Amygdala (tissue), 56 donors: ENCODE data around the gene ASMTL.
"Not testable (repeated sequence)": the region's sequence is repeated elsewhere in the genome, so short reads cannot be mapped to it uniquely, and the experiment has no call there.

Source experiments
- DNase-seq, 56 donors: peaks; one replicate each; lab custom pipeline; 2025; lab: John Stamatoyannopoulos, UW

ASMTL gene

DNA sequence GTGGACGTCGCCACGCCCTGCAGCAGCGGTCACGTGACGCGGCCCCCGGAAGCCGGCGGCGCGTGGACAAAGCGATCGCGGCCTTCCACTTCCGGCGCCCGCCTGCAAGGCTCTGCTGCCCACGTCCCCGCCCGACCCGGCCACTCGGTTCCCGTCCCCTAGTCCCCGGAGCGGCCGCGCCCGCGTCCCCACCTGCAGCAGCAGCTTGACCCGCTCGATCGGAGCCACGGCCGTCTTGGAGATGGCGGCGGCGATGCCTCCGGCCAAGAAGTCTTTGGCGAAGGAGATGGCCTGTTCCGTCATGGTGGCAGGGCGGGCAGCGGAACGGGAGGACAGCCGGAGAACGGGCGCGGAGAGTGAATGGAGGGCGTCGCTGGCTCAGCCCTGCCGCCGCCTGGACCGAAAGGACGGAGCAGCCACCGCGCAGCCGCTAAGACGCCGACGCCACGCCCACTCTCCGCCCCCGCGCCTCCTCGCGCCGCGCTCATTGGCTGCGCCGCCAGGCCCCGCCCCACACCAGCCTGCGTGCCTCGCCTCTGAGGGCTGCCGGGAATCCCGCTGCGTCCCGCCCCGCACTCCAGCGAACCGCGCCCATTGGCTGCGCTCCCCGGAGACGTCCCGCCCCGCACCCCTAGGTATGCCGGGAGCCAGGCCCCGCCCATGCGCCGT, 60.9 kb downstream of the ASMTL start, which contains the start of gene SLC25A6:
TSS of gene SLC25A6 (minus strand) at position 407 of the 669 bp plus-strand sequence. CDS start at position 303, 104 bp downstream.
- DNase-seq = no peak

DNA sequence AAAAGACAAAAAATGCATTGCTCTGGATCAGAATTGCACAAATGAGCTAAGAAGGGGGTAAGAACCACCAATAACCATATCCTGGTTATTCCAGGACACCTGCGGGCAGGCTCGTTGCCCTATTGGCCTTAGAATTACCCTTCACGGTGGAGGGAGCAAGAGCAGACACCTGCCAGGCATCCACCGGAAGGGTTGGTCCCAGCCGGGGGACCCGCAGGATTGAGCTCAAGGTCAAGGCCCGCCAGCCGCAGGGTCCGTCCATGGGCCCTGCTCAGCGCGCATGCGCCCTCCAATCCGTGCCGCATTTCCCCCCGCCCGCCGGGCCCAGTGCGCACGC, 61.4 kb downstream of the ASMTL start:
- DNase-seq = no peak

DNA sequence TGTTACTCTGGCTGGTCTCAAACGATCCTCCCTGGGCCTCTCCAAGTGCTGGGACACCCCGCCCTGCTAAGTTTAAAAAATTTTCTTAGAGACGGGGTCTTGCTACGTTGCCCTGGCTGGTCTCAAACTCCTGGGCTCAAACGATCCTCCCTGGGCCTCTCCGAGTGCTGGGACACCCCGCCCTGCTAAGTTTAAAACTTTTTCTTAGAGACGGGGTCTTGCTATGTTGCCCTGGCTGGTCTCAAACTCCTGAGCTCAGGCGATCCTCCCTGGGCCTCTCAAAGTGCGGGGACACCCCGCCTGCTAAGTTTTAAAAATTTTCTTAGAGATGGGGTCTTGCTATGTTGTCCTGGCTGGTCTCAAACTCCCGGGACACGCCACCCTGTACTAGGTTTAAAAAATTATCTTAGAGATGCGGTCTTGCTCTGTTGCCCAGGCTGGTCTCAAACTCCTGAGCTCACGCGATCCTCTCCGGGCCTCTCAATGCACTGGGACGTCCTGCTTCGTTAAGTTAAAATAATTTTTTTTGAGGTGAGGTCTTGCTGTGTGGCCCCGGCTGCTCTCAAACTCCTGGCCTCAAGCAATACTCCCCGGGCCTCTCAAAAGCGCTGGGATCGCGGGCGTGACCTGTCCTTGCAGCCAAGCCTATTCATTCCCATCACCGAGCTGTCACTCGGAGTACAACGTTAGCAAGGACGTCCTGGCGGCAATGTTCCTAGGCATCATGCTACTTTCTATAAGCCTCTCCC, 61.9 kb downstream of the ASMTL start:
- DNase-seq = no peak

DNA sequence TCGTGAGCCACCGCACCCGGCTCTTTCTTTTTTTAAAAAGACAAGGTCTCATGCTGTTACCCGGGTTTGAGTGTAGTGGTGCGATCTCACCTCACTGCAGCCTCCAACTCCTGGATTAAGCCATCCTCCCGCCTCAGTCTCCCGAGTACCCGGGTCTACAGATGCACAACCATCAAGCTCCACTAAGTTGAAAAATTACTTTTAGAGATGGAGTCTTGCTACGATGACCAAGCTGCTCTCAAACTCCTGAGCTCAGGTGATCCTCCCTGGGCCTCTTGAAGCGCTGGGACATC, 62.8 kb downstream of the ASMTL start:
- no peak for DNase-seq

DNA sequence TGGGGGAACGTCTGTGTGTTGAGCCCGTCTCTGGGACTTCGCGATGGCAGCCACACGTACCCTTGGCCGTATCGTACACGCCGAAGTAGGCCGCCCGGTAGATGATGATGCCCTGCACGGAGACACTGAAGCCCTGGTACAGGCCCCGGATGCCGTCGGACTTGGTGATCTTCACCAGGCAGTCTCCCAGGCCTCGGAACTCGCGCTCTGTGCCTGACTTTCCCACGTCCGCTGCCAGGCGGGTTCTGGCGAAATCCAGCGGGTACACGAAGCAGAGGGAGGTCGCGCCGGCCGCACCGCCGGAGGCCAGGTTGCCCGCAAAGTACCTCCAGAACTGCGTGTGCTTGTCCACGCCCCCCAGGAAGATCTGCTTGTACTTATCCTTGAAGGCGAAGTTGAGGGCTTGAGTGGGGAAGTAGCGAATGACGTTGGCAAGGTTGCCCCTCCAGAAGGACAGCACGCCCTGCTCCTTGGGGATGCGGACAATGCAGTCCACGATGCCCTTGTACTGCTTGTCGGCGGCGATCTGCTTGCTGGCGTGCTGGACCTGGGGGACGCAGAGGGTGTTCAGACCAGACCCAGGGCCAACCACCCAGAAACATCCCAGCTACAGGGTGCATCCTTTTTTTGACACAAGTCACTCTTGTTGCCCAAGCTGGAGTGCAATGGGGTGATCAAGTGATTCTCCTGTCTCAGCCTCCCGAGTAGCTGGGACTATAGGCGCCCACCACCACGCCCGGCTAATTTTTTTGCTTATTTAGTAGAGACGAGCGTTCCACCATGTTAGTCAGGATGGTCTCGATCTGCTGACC, 63.3 kb downstream of the ASMTL start:
- no peak for DNase-seq

DNA sequence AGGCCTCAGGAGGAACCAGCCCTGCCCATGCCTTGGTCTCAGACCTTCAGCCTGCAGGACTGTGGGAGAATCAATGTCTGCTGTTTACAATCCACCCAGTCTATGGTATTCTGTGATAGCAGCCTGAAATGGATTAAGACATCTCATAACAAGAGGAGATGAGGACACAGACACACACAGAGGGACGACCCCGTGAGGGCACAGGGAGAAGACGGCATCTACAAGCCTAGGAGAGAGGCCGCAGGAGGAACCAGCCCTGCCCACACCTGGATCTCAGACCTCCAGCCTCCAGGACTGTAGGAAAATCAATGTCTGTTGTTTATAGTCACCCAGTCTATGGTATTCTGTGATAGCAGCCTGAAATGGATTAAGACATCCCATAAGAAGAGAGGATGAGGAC, 64.1 kb downstream of the ASMTL start:
- DNase-seq = no peak

DNA sequence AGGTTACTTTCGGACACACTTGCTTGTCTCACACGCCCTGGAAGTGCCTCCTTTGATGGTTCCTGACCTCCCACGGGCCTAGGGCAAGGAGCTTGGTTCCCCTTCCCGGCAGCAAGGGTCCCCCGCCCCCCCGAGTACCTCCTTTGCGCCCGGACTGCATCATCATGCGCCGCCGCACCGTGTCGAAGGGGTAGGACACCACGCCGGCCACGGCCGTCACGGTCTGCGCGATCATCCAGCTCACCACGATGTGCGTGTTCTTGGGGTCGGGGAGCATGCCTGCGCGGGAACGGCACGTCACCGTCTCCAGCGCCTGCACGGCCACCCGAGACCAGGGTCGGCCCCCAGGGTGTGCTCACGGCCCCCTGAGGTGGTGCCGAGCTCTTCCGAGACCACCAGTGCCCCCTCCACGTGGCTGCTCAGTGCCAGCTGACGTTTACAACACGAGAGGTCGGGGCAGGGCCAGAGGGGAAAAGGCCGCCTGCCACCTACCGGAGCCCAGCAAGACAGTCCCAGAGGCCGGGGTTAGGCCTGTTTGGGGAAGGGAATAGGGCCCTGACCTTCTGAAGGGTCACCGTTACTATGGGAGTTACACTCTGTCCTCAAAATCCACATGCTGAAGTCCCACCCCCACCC, 65.5 kb downstream of the ASMTL start:
- DNase-seq = no peak

DNA sequence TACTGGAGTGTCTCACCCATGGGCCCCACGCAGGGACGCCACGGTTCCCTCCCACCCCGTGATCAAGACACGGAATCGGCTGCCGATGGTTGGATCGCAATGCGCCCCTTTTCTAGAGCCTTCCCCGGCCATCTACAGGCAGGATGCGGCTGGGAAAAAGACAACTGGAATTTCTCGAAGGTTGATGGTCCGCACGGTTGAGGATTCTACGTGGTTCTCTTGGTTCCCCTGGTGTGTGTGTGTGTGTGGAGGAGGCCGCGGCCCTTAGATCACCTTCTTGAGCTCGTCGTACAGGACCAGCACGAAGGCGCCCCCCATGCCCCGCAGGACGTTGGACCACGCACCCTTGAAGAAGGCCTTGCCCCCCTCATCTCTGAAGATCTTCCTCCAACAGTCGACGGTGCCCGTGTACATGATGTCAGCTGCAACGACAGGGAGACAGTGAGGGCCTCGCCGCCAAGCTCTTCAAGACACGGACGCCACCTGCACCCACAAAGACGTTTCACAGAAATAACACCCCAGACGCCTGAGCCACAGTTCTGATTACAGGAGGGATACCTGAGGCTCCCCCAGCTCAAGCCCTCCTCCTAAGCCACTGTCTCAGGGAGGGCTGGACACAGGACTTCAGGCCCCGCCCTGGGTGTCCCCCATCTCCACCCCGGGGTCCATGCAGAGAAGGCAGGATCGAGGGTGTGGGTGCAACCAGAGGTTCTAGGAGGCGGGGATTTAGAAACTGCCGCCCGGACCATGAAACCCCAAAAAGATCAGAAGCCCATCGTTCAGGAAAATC, 66.2 kb downstream of the ASMTL start:
- DNase-seq = no peak

DNA sequence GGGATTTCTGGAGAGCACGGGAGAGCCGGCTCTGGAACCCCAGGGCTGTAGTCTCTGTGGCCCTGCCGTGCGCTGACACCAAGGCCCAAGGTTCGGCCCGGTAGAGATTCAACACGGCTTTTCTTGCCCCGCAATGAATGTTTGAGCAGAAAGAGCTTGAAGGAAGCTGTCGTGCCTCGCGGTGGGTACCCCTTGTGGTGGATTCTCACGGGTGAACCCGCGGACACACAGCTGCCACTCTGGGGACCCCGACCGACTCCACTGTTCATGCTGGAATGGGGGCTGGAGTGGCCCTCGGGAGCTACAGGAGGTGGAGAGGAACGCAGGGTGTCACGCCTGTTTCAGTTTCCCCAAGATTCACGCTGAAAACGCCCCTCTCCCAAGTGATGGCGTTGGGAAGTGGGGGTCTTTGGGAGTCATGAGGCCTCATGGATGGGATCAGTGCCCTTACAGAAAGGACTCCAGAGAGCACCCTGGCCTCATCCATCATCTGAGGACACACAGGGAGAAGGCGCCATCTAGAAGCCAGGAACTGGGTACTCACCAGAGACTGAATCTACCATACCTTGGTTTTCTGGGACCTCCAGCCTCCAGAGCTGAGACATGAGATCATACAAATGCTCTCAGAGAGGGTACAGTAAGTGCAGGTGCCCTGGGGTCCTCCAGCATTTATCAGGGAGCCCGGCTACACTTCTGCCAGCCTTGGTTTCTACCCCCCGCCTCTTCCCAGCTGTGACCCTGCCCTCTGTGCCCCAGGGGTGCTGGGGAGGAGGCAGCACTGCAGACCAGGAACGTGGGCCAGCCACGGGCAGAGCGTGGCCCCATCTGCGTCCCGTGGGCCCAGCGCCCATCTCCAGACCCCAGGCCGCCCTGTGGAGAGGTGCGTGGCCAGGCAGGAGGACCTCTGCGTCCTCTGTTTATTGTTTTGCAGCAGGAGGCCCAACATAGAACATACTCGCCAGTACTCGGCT, 67.2 kb downstream of the ASMTL start:
- DNase-seq = no peak

DNA sequence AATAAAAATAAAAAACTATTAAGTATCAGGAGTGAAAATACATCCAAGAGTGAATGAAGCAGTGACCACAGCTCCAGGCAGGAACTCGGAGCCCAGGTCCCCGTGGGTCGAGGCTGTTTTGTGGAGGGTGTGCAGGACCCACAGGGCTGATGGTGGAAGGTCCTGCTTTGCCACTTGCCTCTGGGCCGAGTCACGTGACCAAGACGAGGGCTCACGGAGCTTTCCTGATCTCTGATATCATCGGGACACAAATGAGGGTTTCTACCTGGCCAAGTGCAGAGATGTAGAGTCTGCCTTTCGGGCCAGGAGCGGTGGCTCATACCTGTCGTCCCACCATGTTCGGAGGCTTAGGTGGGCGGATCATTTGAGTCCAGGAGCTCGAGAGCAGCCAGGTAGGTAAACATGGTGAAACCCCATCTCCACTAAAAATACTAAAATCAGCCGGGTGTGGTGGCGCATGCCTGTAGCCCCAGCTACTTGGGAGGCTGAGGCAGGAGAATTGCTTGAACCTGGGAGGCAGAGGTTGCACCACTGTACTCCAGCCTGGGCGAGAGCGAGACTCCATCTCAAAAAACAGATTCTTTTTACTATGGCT, 68.0 kb downstream of the ASMTL start:
- no peak for DNase-seq

DNA sequence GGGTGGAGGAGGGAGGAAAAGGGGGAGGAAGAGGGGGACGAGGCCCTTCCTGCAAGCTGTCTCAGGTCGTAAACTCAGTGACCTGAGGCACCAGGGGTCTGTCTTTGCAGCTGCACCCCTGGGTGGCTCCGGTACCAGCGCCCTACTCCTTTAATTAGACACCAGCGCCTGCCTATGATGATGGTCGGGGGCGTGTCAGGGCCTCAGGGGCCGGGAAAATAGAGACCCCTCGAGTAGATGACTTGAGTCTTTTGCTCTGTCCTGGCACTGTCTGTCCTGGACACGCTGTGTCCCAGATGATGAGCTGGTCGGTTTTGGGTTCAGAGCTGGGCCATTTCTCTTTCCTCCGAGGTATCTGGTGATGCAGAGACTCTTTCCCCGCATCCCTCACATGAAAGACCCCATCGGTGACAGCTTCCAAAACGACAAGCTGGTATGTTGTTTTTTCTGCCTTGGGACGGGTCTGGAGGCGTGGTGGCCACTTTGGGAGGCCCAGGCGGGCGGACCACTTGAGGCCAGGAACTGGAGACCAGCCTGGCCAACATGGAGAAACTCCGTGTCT, 72.0 kb downstream of the ASMTL start:
- no peak for DNase-seq

DNA sequence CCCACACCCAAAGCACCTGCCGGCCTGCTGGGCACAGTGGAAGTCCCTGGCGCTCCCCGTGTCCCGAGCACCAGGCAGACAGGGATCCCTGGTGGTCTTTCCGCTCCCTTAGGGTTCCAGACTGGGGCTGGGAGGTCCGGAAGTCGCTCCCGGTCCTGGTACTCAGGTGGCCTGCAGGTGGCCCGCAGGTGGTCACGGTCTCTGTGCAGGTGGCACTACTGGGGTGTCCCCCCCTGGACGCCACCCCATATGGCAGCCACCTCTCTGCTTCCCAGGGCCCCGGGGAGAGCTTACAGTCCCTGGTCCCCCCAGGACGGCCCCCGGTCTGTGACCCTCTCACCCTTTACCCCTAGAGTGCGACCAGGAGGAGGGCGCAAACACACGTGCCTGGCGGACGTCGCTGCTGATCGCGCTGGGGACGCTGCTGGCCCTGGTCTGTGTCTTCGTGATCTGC, 74.4 kb downstream of the ASMTL start:
- DNase-seq = no peak

DNA sequence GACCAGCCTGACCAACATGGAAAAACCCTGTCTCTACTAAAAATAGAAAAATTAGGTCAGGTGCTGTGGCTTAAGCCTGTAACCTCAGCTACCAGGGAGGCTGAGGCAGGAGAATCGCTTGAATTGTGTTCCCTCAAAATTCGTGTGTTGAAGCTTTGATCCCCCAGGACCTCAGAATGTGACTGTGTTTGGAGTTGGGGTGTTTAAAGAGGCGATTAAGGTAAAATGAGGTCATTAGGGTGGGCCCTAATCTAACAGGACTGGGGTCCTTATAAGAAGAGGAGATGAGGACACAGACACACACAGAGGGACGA, 84.4 kb downstream of the ASMTL start:
- no peak for DNase-seq

DNA sequence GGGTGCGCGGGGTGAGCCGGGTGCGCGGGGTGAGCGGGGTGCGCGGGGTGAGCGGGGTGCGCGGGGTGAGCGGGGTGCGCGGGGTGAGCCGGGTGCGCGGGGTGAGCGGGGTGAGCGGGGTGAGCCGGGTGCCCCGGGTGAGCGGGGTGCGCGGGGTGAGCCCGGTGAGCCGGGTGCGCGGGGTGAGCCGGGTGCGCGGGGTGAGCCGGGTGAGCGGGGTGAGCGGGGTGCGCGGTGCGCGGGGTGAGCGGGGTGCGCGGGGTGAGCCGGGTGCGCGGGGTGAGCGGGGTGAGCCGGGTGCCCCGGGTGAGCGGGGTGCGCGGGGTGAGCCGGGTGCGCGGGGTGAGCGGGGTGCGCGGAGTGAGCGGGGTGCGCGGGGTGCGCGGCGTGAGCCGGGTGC, 86.3 kb downstream of the ASMTL start:
- DNase-seq = not testable (repeated sequence)

DNA sequence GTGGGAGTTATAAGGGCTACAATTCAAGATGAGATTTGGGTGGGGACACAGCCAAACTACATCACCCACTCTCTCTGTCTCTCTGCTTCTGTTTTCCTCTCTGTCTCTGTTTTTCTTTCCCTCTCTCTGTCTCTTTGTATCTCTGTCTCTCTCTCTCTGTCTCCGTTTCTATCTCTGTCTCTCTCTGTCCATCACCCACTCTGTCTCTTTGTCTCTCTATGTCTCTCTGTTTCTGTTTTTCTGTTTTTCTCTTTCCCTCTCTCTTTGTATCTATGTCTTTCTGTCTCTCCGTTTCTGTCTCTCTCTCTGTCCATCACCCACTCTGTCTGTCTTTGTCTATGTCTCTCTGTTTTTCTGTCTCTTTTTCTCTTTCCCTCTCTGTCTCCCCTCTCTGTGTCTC, 90.8 kb downstream of the ASMTL start:
- DNase-seq = no peak

DNA sequence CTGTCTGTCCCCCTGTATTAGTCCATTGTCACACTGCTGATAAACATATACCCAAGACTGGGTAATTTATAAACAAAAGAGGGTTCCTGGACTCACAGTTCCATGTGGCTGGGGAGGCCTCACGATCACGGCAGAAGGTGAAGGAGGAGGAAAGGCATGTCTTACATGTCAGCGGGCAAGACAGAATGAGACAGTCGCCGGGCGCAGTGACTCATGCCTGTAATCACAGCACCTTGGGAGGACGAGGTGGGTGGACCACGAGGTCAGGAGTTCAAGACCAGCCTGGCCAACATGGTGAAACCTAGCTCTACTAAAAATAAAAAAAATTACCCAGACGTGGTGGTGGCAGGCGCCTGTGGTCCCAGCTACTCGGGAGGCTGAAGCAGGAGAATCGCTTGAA, 91.4 kb downstream of the ASMTL start:
- DNase-seq = no peak

DNA sequence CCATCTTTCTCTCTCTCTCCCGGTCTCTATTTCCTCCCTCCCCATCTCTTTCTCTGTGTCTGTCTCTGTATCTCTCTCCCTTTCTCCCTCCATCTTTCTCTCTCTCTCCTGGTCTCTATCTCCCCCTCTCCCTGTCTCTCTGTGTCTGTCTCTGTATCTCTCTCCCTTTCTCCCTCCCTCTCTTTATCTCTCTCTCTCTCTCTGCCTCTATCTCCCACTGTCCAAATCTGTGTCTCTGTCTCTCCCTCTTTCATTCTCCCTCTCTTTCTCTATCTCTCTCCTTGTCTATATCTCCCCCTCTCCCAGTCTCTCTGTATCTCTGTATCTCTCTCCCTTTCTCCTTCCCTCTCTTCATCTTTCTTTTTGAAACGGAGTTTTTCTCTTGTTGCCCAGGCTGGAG, 92.5 kb downstream of the ASMTL start:
- DNase-seq = no peak

DNA sequence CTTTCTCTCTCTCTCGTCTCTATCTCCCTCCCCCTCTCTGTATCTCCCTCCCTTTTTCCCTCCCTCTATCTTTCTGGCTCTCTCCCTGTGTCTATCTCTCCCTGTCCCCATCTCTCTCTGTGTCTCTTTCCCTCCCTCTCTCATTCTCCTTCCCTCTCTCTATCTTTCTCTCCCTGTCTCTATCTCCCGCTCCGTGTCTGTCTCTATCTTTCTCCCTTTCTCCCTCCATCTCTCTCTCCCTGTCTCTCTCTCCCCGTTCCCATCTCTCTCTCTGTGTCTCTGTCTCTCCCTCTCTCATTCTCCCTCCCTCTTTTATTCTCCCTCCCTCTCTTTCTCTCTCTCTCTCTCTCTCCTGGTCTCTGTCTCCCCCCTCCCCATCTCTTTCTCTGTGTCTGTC, 93.2 kb downstream of the ASMTL start:
- no peak for DNase-seq
